Kidney epithelial cell (primary cell): ENCODE results near the gene RAC2. TPM values are rescaled to one million over a fixed set of nuclear protein-coding genes. Genes with fewer than 3 reads are reported as not detected.

ENCODE experiments used
- DNase-seq: peaks from one replicate; pipeline ENCODE4 v3.0.0-alpha.2; 2010; ENCODE audit warnings: low read depth
- H3K27me3 ChIP-seq: 2 replicates; pipeline ENCODE4 v1.6.0; 2011; ENCODE audit warnings: low read length; ENCODE audit not compliant: control insufficient read depth, insufficient read depth
- H3K36me3 ChIP-seq: 2 replicates; pipeline ENCODE4 v1.5.1; 2011; ENCODE audit warnings: low read length; ENCODE audit not compliant: control insufficient read depth, insufficient read depth
- H3K4me3 ChIP-seq: 2 replicates; pipeline ENCODE4 v1.5.1; 2011; ENCODE audit warnings: low read depth, mild to moderate bottlenecking, control low read depth, low read length
- total RNA-seq: library from RNA; depleted of rRNA; stranded (reverse); fragments of >200 nt; gene quantifications from 2 replicates; pipeline ENCODE4 v1.2.3, GENCODE V29; 2015
- TF ChIP-seq, protein P1 (sequence below): IDR thresholded peaks from 2 replicates; pipeline ENCODE4 v1.5.1; 2011; ENCODE audit warnings: mild to moderate bottlenecking, moderate library complexity, low read length, control low read depth, inconsistent platforms; ENCODE audit not compliant: insufficient read depth, poor library complexity, severe bottlenecking

Gene RAC2
- total RNA-seq, 1 donor from 2014 or later: 24.0 TPM

- TF ChIP-seq, protein P1, sequence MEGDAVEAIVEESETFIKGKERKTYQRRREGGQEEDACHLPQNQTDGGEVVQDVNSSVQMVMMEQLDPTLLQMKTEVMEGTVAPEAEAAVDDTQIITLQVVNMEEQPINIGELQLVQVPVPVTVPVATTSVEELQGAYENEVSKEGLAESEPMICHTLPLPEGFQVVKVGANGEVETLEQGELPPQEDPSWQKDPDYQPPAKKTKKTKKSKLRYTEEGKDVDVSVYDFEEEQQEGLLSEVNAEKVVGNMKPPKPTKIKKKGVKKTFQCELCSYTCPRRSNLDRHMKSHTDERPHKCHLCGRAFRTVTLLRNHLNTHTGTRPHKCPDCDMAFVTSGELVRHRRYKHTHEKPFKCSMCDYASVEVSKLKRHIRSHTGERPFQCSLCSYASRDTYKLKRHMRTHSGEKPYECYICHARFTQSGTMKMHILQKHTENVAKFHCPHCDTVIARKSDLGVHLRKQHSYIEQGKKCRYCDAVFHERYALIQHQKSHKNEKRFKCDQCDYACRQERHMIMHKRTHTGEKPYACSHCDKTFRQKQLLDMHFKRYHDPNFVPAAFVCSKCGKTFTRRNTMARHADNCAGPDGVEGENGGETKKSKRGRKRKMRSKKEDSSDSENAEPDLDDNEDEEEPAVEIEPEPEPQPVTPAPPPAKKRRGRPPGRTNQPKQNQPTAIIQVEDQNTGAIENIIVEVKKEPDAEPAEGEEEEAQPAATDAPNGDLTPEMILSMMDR: no peak
- Histone ChIP-seq H3K27me3 (no peaks in the 10 kb centered on the region), H3K36me3 (no peaks in the 10 kb centered on the region), H3K4me3 (no peak overlapping the region)
- DNase-seq: no peak
These were observed 4.5 kb downstream of the RAC2 start for GRCh38 chr22:37239336-37240239.

DNA sequence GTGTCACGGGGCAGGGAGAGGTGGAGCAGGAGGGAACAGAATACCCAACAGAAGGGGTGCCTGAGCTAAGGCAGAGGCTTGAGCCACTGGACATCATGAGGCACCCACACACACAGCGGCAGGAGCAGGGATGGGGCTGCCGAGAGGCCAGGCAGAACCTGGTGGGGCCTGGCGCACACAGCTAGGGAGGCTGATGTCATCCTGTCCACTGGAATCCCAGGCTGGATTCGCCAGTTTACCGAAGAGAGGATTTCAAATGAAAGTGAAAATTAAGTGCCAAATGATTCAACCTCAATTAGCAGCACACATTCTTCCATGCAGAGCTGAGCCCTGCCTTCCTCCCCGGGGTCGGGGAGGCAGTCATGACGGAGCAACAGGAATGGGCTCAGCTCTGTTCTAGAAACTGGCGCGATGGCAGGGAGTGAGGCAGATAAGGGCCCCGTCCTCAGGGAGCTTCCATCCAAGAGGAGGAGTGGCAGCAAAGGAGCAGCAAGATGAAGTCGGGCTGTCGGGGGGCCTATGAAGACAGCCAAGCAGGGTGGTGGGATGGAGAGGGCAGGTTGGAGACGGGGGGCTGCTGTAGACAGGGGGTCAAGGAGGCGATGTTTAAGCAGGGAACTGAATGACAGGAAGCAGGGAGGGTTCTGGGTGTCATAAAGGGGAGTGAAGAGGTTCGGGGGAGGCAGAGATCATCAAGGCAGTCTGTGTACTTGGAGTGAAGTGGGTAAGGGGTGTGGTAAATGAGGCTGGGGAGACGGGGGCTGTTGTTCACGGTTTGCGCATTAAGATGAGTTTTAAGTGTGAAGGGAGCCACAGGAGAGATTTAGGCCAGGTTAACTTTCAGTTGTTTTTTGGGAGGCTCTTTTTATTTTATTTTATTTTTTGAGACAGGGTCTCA is 6.4 kb downstream of the RAC2 start:
- TF ChIP-seq, protein P1: no peak

DNA sequence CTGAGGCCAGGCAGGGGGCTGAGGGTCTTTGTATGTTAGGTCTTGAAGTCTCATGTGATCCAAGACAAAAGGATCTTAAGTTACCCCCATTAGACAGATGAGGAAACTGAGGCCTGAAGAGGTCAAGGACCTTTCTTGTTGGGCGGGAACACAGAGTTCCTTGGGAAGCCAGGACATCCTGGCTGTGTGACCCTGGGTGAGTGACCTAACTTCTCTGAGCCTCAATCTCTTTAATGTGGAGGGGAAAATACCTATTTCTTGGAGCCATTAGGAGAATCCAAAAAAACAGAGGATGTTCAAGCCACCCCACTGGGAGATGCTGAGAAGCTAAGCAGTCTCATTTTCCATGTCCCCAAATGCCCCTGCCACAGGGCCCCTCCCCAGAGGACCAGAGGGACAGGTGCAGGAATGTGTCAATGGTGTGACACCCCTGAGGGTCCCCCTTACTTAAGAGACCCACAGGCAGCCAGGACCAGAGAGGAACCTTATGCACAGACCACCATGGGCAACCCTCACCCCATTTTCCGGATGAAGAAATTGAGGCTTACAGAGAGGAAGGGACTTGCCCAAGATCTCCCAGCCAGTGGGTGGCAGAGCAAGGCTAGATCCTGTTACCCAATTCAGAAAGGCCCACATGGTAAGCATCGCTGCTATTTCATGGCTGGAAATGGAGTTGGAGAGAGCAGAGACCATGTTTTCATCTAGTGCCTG is 8.0 kb downstream of the RAC2 start:
- TF ChIP-seq, protein P1: no peak
- Histone ChIP-seq H3K4me3 (no peak overlapping the region), H3K36me3 (no peaks in the 10 kb centered on the region), H3K27me3 (no peaks in the 10 kb centered on the region)
- DNase-seq: no peak

More for the DNA sequence above, 6.4 kb downstream of the RAC2 start:
- DNase-seq: no peak
- no peaks in the 10 kb centered on the region for H3K36me3 ChIP-seq
- H3K27me3 ChIP-seq: no peaks in the 10 kb centered on the region
- no peak overlapping the region for H3K4me3 ChIP-seq

GRCh38 chr22:37234736-37235711 is 9.0 kb downstream of the RAC2 start:
- Histone ChIP-seq H3K4me3 (no peak overlapping the region), H3K27me3 (no peaks in the 10 kb centered on the region), H3K36me3 (no peaks in the 10 kb centered on the region)
- no peak for DNase-seq
- TF ChIP-seq, protein P1: no peak
